ENCODE data around the gene PPP2R2D. TPM values are rescaled to one million over a fixed set of nuclear protein-coding genes. Genes with fewer than 3 reads are reported as not detected.
"Not testable (repeated sequence)": the region's sequence is repeated elsewhere in the genome, so short reads cannot be mapped to it uniquely, and the experiment has no call there.

The PPP2R2D gene
- total and polyA plus RNA-seq, 4 donors, result 41.4 to 55.9 (median 53.1) TPM

- Histone ChIP-seq H3K9me3 (ENCODE audit: control insufficient read depth, insufficient read depth, low read length) (no peaks in the 10 kb centered on the region), H3K27ac (ENCODE audit: low read depth, low read length) (no peak overlapping the region), H3K36me3 (ENCODE audit: control insufficient read depth, insufficient read depth, low read length) (no peaks in the 10 kb centered on the region), H3K4me1 (ENCODE audit: control insufficient read depth, insufficient read depth, low read length) (peaks cover 23% of the 10 kb centered on the region), H3K27me3 (ENCODE audit: control insufficient read depth, insufficient read depth, low read length) (no peaks in the 10 kb centered on the region), H3K4me3 (ENCODE audit: low read depth, low read length) (no peak overlapping the region)
- DNase-seq (ENCODE audit: low read depth in 4 of 6, low spot score in 6 of 6), result peak; percentile 71 to 98 (median 82)
- 0% methylated on average over 15 of the region's 17 CpGs for WGBS (ENCODE audit: insufficient coverage)
Measured at GRCh38 chr10:131874991-131875451, 25.8 kb upstream of the PPP2R2D start.

GRCh38 chr10:131875501-131875900 lies 25.3 kb upstream of the PPP2R2D start:
- no peak overlapping the region for H3K27ac ChIP-seq (ENCODE audit: low read depth, low read length)
- H3K4me3 ChIP-seq (ENCODE audit: low read depth, low read length), result no peak overlapping the region
- H3K9me3 ChIP-seq (ENCODE audit: control insufficient read depth, insufficient read depth, low read length), result no peaks in the 10 kb centered on the region
- H3K4me1 ChIP-seq (ENCODE audit: control insufficient read depth, insufficient read depth, low read length), result peaks cover 23% of the 10 kb centered on the region
- H3K36me3 ChIP-seq (ENCODE audit: control insufficient read depth, insufficient read depth, low read length), result no peaks in the 10 kb centered on the region
- DNase-seq (ENCODE audit: low read depth in 4 of 6, low spot score in 6 of 6), result no peak
- no peaks in the 10 kb centered on the region for H3K27me3 ChIP-seq (ENCODE audit: control insufficient read depth, insufficient read depth, low read length)
- WGBS (ENCODE audit: insufficient coverage), result 59% methylated on average over 7 of the region's 10 CpGs

GRCh38 chr10:131876017-131876416 lies 24.8 kb upstream of the PPP2R2D start:
- 52% methylated on average over 2 of the region's 10 CpGs for WGBS (ENCODE audit: insufficient coverage)
- no peaks in the 10 kb centered on the region for H3K27me3 ChIP-seq (ENCODE audit: control insufficient read depth, insufficient read depth, low read length)
- H3K4me1 ChIP-seq (ENCODE audit: control insufficient read depth, insufficient read depth, low read length), result peaks cover 23% of the 10 kb centered on the region
- no peak overlapping the region for H3K27ac ChIP-seq (ENCODE audit: low read depth, low read length)
- DNase-seq (ENCODE audit: low read depth in 4 of 6, low spot score in 6 of 6), result no peak
- H3K9me3 ChIP-seq (ENCODE audit: control insufficient read depth, insufficient read depth, low read length), result no peaks in the 10 kb centered on the region
- H3K36me3 ChIP-seq (ENCODE audit: control insufficient read depth, insufficient read depth, low read length), result no peaks in the 10 kb centered on the region
- H3K4me3 ChIP-seq (ENCODE audit: low read depth, low read length), result no peak overlapping the region

- Histone ChIP-seq H3K36me3 (ENCODE audit: control insufficient read depth, insufficient read depth, low read length) (no peaks in the 10 kb centered on the region), H3K27ac (ENCODE audit: low read depth, low read length) (no peak overlapping the region), H3K9me3 (ENCODE audit: control insufficient read depth, insufficient read depth, low read length) (no peaks in the 10 kb centered on the region), H3K4me3 (ENCODE audit: low read depth, low read length) (no peak overlapping the region), H3K4me1 (ENCODE audit: control insufficient read depth, insufficient read depth, low read length) (peaks cover 23% of the 10 kb centered on the region), H3K27me3 (ENCODE audit: control insufficient read depth, insufficient read depth, low read length) (no peaks in the 10 kb centered on the region)
- WGBS (ENCODE audit: insufficient coverage), result 36% methylated on average over 6 of the region's 7 CpGs
- peak in 1 of 6 donors; percentile 46 for DNase-seq (ENCODE audit: low read depth in 4 of 6, low spot score in 6 of 6)
Measured at GRCh38 chr10:131876508-131876907, 24.3 kb upstream of the PPP2R2D start.

- Histone ChIP-seq H3K4me3 (ENCODE audit: low read depth, low read length) (no peak overlapping the region), H3K9me3 (ENCODE audit: control insufficient read depth, insufficient read depth, low read length) (no peaks in the 10 kb centered on the region), H3K4me1 (ENCODE audit: control insufficient read depth, insufficient read depth, low read length) (peaks cover 10% of the 10 kb centered on the region), H3K27me3 (ENCODE audit: control insufficient read depth, insufficient read depth, low read length) (no peaks in the 10 kb centered on the region), H3K27ac (ENCODE audit: low read depth, low read length) (no peak overlapping the region), H3K36me3 (ENCODE audit: control insufficient read depth, insufficient read depth, low read length) (no peaks in the 10 kb centered on the region)
- no peak for DNase-seq (ENCODE audit: low read depth in 4 of 6, low spot score in 6 of 6)
- 85% methylated on average over 13 of the region's 13 CpGs for WGBS (ENCODE audit: insufficient coverage)
Measured at GRCh38 chr10:131880016-131880590, 20.7 kb upstream of the PPP2R2D start.

- H3K27me3 ChIP-seq (ENCODE audit: control insufficient read depth, insufficient read depth, low read length), result peaks cover 3% of the 10 kb centered on the region
- no peak overlapping the region for H3K4me3 ChIP-seq (ENCODE audit: low read depth, low read length)
- H3K36me3 ChIP-seq (ENCODE audit: control insufficient read depth, insufficient read depth, low read length), result no peaks in the 10 kb centered on the region
- WGBS (ENCODE audit: insufficient coverage), result 91% methylated on average over 11 of the region's 15 CpGs
- H3K4me1 ChIP-seq (ENCODE audit: control insufficient read depth, insufficient read depth, low read length), result peaks cover 11% of the 10 kb centered on the region
- H3K9me3 ChIP-seq (ENCODE audit: control insufficient read depth, insufficient read depth, low read length), result no peaks in the 10 kb centered on the region
- no peak for DNase-seq (ENCODE audit: low read depth in 4 of 6, low spot score in 6 of 6)
- H3K27ac ChIP-seq (ENCODE audit: low read depth, low read length), result no peak overlapping the region
Measured at GRCh38 chr10:131881104-131881880, 19.5 kb upstream of the PPP2R2D start.

- Histone ChIP-seq H3K4me1 (ENCODE audit: control insufficient read depth, insufficient read depth, low read length) (peaks cover 7% of the 10 kb centered on the region), H3K36me3 (ENCODE audit: control insufficient read depth, insufficient read depth, low read length) (no peaks in the 10 kb centered on the region), H3K27ac (ENCODE audit: low read depth, low read length) (no peak overlapping the region), H3K4me3 (ENCODE audit: low read depth, low read length) (no peak overlapping the region), H3K27me3 (ENCODE audit: control insufficient read depth, insufficient read depth, low read length) (peaks cover 3% of the 10 kb centered on the region), H3K9me3 (ENCODE audit: control insufficient read depth, insufficient read depth, low read length) (no peaks in the 10 kb centered on the region)
- WGBS (ENCODE audit: insufficient coverage), result 95% methylated on average over 7 of the region's 8 CpGs
- no peak for DNase-seq (ENCODE audit: low read depth in 4 of 6, low spot score in 6 of 6)
Measured at GRCh38 chr10:131882151-131882550, 18.7 kb upstream of the PPP2R2D start.

- H3K9me3 ChIP-seq (ENCODE audit: control insufficient read depth, insufficient read depth, low read length), result no peaks in the 10 kb centered on the region
- DNase-seq (ENCODE audit: low read depth in 4 of 6, low spot score in 6 of 6), result no peak
- WGBS (ENCODE audit: insufficient coverage), result 92% methylated on average over 10 of the region's 10 CpGs
- H3K36me3 ChIP-seq (ENCODE audit: control insufficient read depth, insufficient read depth, low read length), result no peaks in the 10 kb centered on the region
- no peak overlapping the region for H3K27ac ChIP-seq (ENCODE audit: low read depth, low read length)
- no peak overlapping the region for H3K4me3 ChIP-seq (ENCODE audit: low read depth, low read length)
- H3K4me1 ChIP-seq (ENCODE audit: control insufficient read depth, insufficient read depth, low read length), result peaks cover 7% of the 10 kb centered on the region
- peaks cover 3% of the 10 kb centered on the region for H3K27me3 ChIP-seq (ENCODE audit: control insufficient read depth, insufficient read depth, low read length)
Measured at GRCh38 chr10:131882590-131883451, 18.0 kb upstream of the PPP2R2D start.

GRCh38 chr10:131883621-131884393 lies 17.0 kb upstream of the PPP2R2D start:
- not testable (repeated sequence) for H3K4me1 ChIP-seq (ENCODE audit: control insufficient read depth, insufficient read depth, low read length); H3K27ac ChIP-seq (ENCODE audit: low read depth, low read length); H3K9me3 ChIP-seq (ENCODE audit: control insufficient read depth, insufficient read depth, low read length); H3K36me3 ChIP-seq (ENCODE audit: control insufficient read depth, insufficient read depth, low read length); H3K27me3 ChIP-seq (ENCODE audit: control insufficient read depth, insufficient read depth, low read length); H3K4me3 ChIP-seq (ENCODE audit: low read depth, low read length); DNase-seq (ENCODE audit: low read depth in 4 of 6, low spot score in 6 of 6)
- WGBS (ENCODE audit: insufficient coverage), result 88% methylated on average over 3 of the region's 7 CpGs
